Hepatocyte (in vitro differentiated cells): ENCODE data around the gene SORCS2. TPM values are rescaled to one million over a fixed set of nuclear protein-coding genes. Genes with fewer than 3 reads are reported as not detected.

Source experiments
- DNase-seq: peaks from one replicate; pipeline ENCODE4 v3.0.0-alpha.2; 2016; ENCODE audit warnings: low spot score
- H2AFZ ChIP-seq: fragments of 200-600 bp; sonication (generic); 2 replicates; pipeline ENCODE4 v1.6.0; 2016; ENCODE audit warnings: antibody characterized with exemption, mild to moderate bottlenecking
- H3K27ac ChIP-seq: fragments of 200-600 bp; sonication (generic); 2 replicates; pipeline ENCODE4 v1.5.1; 2016; ENCODE audit warnings: mild to moderate bottlenecking
- H3K27me3 ChIP-seq: fragments of 200-600 bp; sonication (generic); 2 replicates; pipeline ENCODE4 v1.6.1; 2016
- H3K36me3 ChIP-seq: fragments of 200-600 bp; sonication (generic); replicated peaks from 2 replicates; pipeline ENCODE4 v1.5.1; 2016; ENCODE audit warnings: low read depth; ENCODE audit not compliant: insufficient read depth
- H3K4me1 ChIP-seq: fragments of 200-600 bp; sonication (generic); 2 replicates; pipeline ENCODE4 v1.5.1; 2016; ENCODE audit warnings: mild to moderate bottlenecking, moderate library complexity; ENCODE audit not compliant: insufficient read depth
- H3K4me2 ChIP-seq: fragments of 200-600 bp; sonication (generic); 2 replicates; pipeline ENCODE4 v1.6.0; 2016
- H3K4me3 ChIP-seq: fragments of 200-600 bp; sonication (generic); 2 replicates; pipeline ENCODE4 v1.5.1; 2016; ENCODE audit warnings: mild to moderate bottlenecking
- H3K79me2 ChIP-seq: fragments of 200-600 bp; sonication (generic); 2 replicates; pipeline ENCODE4 v1.6.0; 2017; ENCODE audit warnings: mild to moderate bottlenecking
- H3K9me2 ChIP-seq: fragments of 200-600 bp; sonication (generic); replicated peaks from 2 replicates; pipeline ENCODE4 v1.6.0; 2017; ENCODE audit warnings: mild to moderate bottlenecking; ENCODE audit not compliant: insufficient read depth
- H3K9me3 ChIP-seq: fragments of 200-600 bp; sonication (generic); 2 replicates; pipeline ENCODE4 v1.5.1; 2016; ENCODE audit warnings: low read depth, mild to moderate bottlenecking
- H4K20me1 ChIP-seq: fragments of 200-600 bp; sonication (generic); 2 replicates; pipeline ENCODE4 v1.6.0; 2016; ENCODE audit warnings: mild to moderate bottlenecking; ENCODE audit not compliant: insufficient read depth, poor library complexity, severe bottlenecking
- EZH2 ChIP-seq: fragments of 200-600 bp; sonication (generic); IDR thresholded peaks from 2 replicates; pipeline ENCODE4 v1.6.1; 2016; ENCODE audit warnings: antibody characterized with exemption, mild to moderate bottlenecking, borderline replicate concordance
- EZH2phosphoT487 ChIP-seq: fragments of 200-600 bp; sonication (generic); IDR thresholded peaks from one replicate; pipeline ENCODE4 v1.6.1; 2018; ENCODE audit warnings: antibody characterized with exemption, mild to moderate bottlenecking, low read depth, moderate library complexity; ENCODE audit not compliant: unreplicated experiment, severe bottlenecking
- WGBS: methylation state at CpG from one replicate; pipeline ENCODE4 v1.1.6; 2016; ENCODE audit warnings: low lambda C conversion rate; ENCODE audit errors: missing lambda C conversion rate; 5-methylcytosine and 5-hydroxymethylcytosine counted together
- polyA plus RNA-seq: library from polyadenylated mRNA; unstranded; fragments of >200 nt; fragmentation: Nextera tagmentation; extraction: Ambion mirVana; gene quantifications from 2 replicates; pipeline ENCODE4 v1.2.1, GENCODE V29; 2016
- total RNA-seq: library from RNA; depleted of rRNA; stranded (reverse); fragments of >200 nt; gene quantifications from 2 replicates; pipeline ENCODE4 v1.2.3, GENCODE V29; 2014
- TF ChIP-seq, protein P1 (sequence below): fragments of 200-600 bp; sonication (generic); IDR thresholded peaks from 2 replicates; pipeline ENCODE4 v1.5.1; 2016; ENCODE audit warnings: antibody characterized with exemption, mild to moderate bottlenecking; ENCODE audit not compliant: poor library complexity

The SORCS2 gene
- total and polyA plus RNA-seq, 2 experiments from 2014 or later = 1.6 to 4.8 TPM

DNA sequence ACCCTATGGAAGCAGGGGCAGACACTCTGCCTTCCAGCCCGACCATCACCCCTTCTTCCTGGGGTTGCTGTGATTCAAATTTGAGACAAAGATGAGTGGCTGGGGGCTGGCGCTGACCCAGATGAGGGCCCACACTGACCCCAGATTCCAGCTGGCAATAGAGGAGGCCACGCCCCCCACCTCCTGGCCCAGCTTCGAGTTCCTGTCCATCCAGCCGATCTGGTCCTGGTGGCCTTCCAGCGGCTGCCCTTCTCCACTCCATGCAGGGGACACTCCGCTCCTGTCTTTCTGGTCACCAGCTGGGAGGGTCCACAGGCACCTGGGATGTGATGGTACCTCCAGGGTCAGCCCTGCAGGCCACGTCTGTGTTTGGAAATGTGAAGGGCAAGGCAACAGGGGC lies 340.9 kb downstream of the SORCS2 start:
- Histone ChIP-seq H3K36me3 (no peaks in the 10 kb centered on the region), H3K9me2 (no peaks in the 10 kb centered on the region), H3K4me2 (no peak overlapping the region), H3K79me2 (no peaks in the 10 kb centered on the region), H3K27ac (no peak overlapping the region), H4K20me1 (no peaks in the 10 kb centered on the region), H3K9me3 (no peaks in the 10 kb centered on the region), H3K4me3 (no peak overlapping the region), H3K4me1 (no peaks in the 10 kb centered on the region), H2AFZ (no peak overlapping the region), H3K27me3 (no peaks in the 10 kb centered on the region)
- DNase-seq = no peak
- WGBS = 87% methylated on average over 8 of the region's 8 CpGs
- TF ChIP-seq, protein P1, sequence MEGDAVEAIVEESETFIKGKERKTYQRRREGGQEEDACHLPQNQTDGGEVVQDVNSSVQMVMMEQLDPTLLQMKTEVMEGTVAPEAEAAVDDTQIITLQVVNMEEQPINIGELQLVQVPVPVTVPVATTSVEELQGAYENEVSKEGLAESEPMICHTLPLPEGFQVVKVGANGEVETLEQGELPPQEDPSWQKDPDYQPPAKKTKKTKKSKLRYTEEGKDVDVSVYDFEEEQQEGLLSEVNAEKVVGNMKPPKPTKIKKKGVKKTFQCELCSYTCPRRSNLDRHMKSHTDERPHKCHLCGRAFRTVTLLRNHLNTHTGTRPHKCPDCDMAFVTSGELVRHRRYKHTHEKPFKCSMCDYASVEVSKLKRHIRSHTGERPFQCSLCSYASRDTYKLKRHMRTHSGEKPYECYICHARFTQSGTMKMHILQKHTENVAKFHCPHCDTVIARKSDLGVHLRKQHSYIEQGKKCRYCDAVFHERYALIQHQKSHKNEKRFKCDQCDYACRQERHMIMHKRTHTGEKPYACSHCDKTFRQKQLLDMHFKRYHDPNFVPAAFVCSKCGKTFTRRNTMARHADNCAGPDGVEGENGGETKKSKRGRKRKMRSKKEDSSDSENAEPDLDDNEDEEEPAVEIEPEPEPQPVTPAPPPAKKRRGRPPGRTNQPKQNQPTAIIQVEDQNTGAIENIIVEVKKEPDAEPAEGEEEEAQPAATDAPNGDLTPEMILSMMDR = no peak

DNA sequence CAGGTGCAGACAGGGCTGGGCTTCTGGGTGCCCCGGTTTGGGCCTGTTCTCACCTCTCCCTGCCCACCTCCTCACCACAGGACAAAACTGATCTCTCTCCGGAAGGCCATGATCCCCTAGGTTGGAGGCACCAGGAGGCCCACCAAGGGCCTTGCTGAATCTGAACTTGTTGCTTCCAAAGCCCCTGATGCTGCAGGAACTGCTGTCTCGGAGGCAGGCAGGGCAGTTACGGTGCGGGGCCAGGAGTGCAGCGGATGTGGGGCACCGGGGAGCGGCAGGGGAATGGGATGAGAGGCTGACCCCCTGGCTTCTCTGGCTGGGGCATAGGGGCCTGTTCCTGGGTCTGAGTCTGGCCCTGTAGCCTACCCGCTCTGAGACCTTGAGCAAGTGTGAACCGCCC lies 342.8 kb downstream of the SORCS2 start:
- 94% methylated on average over 10 of the region's 10 CpGs for WGBS

DNA sequence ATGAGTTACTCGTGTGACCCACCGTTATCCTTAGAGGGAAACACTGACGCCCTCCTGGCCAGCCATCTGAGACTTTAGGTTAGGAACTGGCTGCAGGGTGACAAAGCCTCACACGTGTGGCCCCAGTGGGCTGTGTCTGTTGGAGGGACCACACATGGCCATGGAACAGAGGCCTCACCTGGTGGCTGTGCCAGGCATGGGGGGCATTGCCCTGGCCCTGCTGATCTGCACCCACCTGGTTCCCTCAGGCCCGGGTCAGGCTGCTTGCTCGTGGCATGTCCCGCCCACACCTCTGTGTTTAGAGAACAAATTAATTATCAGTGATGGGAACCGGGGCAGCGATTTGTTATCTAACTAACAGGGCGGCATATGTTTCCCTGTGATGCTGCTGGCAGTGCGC lies 343.3 kb downstream of the SORCS2 start:
- no peaks in the 10 kb centered on the region for H3K27me3 ChIP-seq
- DNase-seq = no peak
- no peaks in the 10 kb centered on the region for H3K36me3 ChIP-seq
- H3K4me3 ChIP-seq = no peak overlapping the region
- TF ChIP-seq EZH2phosphoT487 (no peak), EZH2 (no peak)
- TF ChIP-seq, protein P1 = no peak
- no peaks in the 10 kb centered on the region for H3K9me2 ChIP-seq
- H3K79me2 ChIP-seq = no peaks in the 10 kb centered on the region
- H3K9me3 ChIP-seq = no peaks in the 10 kb centered on the region
- H3K4me2 ChIP-seq = no peak overlapping the region
- H3K27ac ChIP-seq = no peak overlapping the region
- H3K4me1 ChIP-seq = no peaks in the 10 kb centered on the region
- 89% methylated on average over 11 of the region's 11 CpGs for WGBS
- no peaks in the 10 kb centered on the region for H4K20me1 ChIP-seq
- no peak overlapping the region for H2AFZ ChIP-seq

More for the DNA sequence above, 342.8 kb downstream of the SORCS2 start:
- H3K36me3 ChIP-seq = no peaks in the 10 kb centered on the region
- no peak for DNase-seq
- H3K4me2 ChIP-seq = no peak overlapping the region
- no peaks in the 10 kb centered on the region for H3K4me1 ChIP-seq
- no peaks in the 10 kb centered on the region for H3K27me3 ChIP-seq
- no peak overlapping the region for H2AFZ ChIP-seq
- H3K79me2 ChIP-seq = no peaks in the 10 kb centered on the region
- no peaks in the 10 kb centered on the region for H4K20me1 ChIP-seq
- H3K9me2 ChIP-seq = no peaks in the 10 kb centered on the region
- H3K9me3 ChIP-seq = no peaks in the 10 kb centered on the region
- H3K4me3 ChIP-seq = no peak overlapping the region
- TF ChIP-seq, protein P1 = no peak
- TF ChIP-seq EZH2 (no peak), EZH2phosphoT487 (no peak)
- H3K27ac ChIP-seq = no peak overlapping the region

DNA sequence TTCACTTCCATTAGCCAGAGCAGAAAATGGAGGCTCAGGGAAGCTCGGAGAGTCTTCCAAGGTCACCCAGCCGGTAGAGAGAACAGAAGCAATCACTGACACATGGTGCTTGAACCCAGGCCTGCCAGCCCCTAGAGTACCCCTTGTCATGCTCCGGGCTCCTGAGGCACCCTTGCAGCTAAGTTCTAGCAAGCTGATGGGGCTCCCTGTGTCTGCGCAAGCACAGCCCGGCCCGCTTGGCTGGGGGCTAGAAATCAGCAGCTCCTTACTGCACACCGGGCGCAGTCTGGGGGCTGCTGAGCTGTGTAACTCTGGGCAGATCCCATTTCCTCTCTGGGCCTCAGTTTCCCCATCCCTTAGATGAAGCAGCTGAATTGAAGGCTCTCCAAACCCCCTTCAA lies 344.5 kb downstream of the SORCS2 start:
- no peak overlapping the region for H3K4me3 ChIP-seq
- no peaks in the 10 kb centered on the region for H3K36me3 ChIP-seq
- H3K4me2 ChIP-seq = no peak overlapping the region
- no peaks in the 10 kb centered on the region for H3K9me3 ChIP-seq
- no peaks in the 10 kb centered on the region for H4K20me1 ChIP-seq
- no peaks in the 10 kb centered on the region for H3K9me2 ChIP-seq
- TF ChIP-seq EZH2 (no peak), EZH2phosphoT487 (no peak)
- TF ChIP-seq, protein P1 = no peak
- H2AFZ ChIP-seq = no peak overlapping the region
- H3K27ac ChIP-seq = no peak overlapping the region
- no peak for DNase-seq
- WGBS = 96% methylated on average over 8 of the region's 8 CpGs
- H3K4me1 ChIP-seq = no peaks in the 10 kb centered on the region
- no peaks in the 10 kb centered on the region for H3K27me3 ChIP-seq
- H3K79me2 ChIP-seq = no peaks in the 10 kb centered on the region
